Measurements from ENCODE around the gene ZBED6.
"Not testable (repeated sequence)": the region's sequence is repeated elsewhere in the genome, so short reads cannot be mapped to it uniquely, and the experiment has no call there.

Gene ZBED6

DNA sequence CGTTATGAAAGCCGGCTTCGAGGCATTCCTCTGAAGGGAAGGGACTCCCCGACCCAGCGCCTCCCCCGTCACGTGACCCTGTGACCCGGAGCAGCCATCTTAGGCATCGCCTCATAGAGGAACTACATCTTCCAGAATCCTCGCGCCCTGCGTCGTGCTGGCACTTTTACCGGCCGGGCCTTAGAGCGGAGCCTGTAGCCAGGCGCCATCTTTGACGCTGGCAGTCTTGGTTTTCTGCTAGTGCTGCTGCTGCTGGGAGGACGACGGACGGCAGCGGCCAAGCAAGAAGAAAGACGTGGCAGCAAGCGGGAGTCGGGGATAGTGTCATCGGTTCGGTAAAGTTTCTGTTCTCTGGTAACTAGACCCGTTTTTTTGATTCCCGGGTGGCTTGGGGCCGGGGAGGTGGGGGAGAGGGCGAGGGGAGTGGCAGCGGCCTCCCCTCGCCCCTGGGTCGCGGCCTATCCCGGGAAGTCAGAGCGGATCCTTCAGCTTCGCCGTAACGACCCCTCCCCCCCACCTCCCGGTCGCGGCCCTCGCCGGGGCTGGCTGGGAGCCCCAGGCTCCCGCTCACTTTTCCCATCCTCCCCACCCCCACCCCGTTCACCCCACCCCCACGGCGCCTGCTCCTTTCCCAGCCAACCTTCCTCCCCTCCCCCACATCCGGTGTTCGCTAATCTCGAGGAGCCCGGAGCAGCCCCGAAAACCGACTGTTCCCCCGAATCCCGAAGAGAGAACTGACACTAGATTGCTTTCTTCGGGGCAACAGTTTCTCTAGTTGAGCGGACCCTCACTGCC, at the start of gene ZBED6, which contains the start of gene ZC3H11A:
Gene ZBED6, plus strand, starts transcription at position 183 of the 795 bp plus-strand sequence. CDS start 1,900 bp downstream, outside the sequence.
Gene ZC3H11A, plus strand, starts transcription at position 183 of the 795 bp plus-strand sequence. CDS start 21,448 bp downstream, outside the sequence.
- peak; percentile 98 for DNase-seq (ENCODE audit: low spot score)

DNA sequence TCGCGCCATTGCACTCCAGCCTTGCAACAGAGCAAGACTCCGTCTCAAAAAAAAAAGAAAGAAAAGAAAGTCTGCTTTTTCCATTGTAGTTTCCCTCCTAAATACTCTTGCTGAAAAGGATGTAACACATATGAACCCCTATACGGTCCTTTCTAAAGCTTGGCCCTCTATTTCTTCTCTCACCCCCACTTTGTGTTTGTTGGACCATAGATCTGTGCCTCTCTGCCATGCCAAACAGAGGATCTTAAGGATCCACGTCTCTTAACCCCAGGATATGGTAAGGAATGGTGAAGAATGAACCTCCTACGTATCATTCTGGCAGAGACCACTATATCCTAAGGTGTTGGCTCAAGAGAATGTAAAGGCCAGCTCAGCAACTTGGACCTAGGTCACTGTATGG, 49.1 kb upstream of the ZBED6 start:
- no peak for DNase-seq (ENCODE audit: low spot score)

DNA sequence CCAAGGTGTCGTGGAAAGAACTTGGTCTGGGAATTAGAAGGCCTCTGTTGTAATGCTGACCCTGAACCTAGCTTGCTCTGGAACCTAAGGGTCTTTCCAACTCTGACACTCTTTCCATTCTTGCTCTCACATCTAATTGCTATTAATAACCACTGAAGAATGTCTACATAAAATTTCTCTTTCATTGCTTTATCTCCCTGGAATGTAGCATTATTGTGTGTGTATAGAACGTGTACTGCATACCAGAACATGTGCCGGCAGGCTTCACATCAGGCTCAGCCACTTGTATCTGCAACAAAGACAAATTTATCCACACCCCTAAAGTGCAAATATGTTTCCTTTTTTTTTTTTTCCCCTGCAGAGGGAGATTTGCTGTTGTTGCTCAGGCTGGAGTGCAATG, 44.4 kb upstream of the ZBED6 start:
- DNase-seq (ENCODE audit: low spot score), result no peak

- not testable (repeated sequence) for DNase-seq (ENCODE audit: low spot score)
Observed at GRCh38 chr1:203751618-203752361, 43.6 kb upstream of the ZBED6 start.

DNA sequence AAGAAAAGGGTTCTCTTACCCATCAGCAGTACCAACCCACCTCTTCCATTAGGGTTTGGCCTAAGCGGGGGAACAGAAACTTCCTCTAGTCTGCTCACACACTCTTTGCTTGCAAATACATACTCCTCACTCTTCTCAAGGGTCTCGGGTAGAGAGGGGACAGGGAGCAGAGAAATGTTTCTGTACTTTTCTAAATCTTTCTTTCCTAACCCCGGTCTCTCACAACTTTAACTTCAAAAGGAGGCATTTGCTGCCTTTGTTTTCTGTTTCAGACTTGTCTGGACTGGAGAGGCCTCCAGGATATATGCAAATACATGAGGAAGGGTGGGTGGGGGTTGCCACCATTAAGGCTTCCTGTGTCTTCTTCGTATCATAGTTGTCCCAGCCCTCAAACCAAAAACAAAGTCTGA, 41.0 kb upstream of the ZBED6 start:
- peak; percentile 39 for DNase-seq (ENCODE audit: low spot score)

DNA sequence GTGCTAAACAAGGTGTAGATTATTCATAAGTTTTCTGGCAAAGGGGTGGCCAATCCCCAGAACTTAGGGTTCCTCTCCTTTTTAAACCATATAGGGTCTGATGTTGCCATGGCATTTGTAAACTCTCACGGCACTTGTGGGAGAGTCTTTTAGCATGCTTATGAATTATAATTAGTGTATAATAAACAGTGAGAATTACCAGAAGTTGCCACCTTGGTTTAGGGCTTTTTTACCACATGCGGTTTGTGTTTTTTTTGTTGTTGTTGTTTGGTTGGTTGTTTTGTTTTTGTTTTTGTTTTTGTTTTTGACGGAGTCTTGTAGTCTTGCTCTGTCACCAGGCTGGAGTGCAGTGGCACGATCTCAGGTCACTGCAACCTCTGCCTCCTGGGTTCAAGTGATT, 39.4 kb upstream of the ZBED6 start:
- no peak for DNase-seq (ENCODE audit: low spot score)

DNA sequence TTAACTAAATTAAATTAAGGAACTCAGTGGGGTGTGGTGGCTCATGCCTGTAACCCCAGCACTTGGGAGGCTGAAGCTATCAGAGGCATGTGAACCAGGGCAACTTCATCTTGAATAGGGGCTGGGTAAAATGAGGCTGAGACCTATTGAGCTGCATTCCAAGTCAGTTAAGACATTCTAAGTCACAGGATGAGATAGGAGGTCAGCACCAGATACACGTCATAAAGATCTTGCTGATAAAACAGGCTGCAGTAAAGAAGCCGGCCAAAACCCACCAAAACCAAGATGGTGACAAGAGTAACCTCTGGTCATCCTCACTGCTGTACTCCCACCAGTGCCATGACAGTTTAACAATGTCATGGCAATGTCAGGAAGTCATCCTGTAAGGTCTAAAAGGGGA, 36.7 kb upstream of the ZBED6 start:
- not testable (repeated sequence) for DNase-seq (ENCODE audit: low spot score)

GRCh38 chr1:203760506-203760905, 34.9 kb upstream of the ZBED6 start:
- no peak for DNase-seq (ENCODE audit: low spot score)

GRCh38 chr1:203761958-203762357, 33.5 kb upstream of the ZBED6 start:
- not testable (repeated sequence) for DNase-seq (ENCODE audit: low spot score)

DNA sequence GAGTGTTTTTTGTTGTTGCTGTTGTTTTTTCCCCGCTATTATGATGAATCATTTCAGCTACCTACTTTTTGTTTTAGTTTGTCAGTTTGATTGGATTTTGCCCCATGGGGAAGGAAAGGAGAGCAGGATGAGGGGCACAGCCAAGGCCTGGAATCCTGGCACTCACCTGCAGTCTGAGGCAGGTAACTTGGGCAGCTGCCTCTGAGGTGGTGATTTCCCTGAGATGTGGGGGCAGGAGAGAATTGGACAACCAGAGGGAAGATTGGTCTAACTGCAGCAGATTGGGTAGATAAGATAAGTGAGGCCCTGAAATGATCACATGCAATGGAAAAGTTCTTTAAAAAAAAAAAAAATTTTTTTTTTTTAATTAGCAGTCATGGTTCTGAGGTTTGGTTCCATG, 31.9 kb upstream of the ZBED6 start:
- DNase-seq (ENCODE audit: low spot score), result no peak

GRCh38 chr1:203764105-203765028, 31.1 kb upstream of the ZBED6 start:
- DNase-seq (ENCODE audit: low spot score), result no peak

GRCh38 chr1:203765029-203765837, 30.2 kb upstream of the ZBED6 start, which contains the start of gene LAX1:
Gene LAX1, plus strand, starts transcription at chr1:203765183. Its CDS starts 383 bp downstream, at chr1:203765566.
- DNase-seq (ENCODE audit: low spot score), result peak; percentile 86

- DNase-seq (ENCODE audit: low spot score), result no peak
Observed at GRCh38 chr1:203768256-203768655, 27.2 kb upstream of the ZBED6 start.

- no peak for DNase-seq (ENCODE audit: low spot score)
Observed at GRCh38 chr1:203769505-203770343, 25.7 kb upstream of the ZBED6 start.

- no peak for DNase-seq (ENCODE audit: low spot score)
Observed at GRCh38 chr1:203771901-203772301, 23.5 kb upstream of the ZBED6 start.

- DNase-seq (ENCODE audit: low spot score), result no peak
Observed at GRCh38 chr1:203772836-203773235, 22.6 kb upstream of the ZBED6 start.

DNA sequence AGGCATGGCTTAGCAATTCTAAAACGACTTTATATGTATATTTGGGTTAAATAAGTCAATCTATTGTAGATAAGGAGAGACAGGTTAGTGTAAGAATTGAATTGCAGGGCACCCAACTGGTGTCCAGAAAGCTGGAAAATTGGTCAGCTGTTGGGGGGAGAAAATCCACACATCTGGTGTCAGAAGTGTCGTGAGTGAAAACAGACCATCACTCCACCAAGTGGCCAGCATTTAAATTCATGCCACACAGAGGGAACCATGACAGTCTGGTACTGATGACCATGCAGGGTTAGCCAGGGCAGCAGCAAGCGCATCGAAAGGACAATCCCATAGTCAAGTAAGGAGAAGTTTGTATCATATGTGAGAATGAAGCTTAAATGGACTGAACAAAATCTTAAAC, 18.8 kb upstream of the ZBED6 start:
- DNase-seq (ENCODE audit: low spot score), result no peak

DNA sequence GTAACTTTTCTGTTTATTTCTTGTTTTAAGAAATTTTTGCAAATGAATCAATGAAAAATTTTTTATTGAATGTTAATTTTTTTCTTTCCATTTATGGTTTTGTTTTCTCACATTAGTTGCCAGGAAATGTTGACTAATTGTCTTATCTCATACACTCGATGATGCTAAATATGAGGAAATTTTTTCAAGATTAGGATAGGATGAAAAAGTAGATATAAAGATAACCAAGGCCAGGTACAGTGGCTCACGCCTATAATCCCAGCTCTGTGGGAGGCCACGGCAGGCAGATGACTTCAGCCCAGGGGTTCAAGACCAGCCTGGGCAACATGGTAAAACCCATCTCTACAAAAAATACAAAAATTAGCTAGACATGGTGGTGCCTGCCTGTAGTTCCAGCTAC, 17.8 kb upstream of the ZBED6 start:
- no peak for DNase-seq (ENCODE audit: low spot score)

DNA sequence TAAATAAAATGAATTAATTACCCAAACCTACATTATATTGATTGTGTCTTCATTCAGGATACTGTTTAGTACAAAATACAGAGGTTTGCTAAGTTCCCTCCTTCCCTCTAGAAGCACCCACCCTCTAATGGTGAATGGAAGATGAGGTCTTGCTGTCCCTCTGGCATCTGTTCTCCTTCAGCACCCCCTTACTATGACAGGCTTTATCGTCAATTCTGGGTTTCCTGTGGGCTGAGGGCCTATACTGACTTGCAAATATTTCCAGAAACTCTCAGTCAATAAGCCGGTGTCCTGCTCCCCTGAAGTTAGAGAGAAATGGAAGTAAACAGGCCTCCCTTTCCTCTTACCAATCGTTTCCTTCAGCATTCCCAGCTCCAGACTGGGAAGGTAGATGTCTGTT, 17.3 kb upstream of the ZBED6 start:
- no peak for DNase-seq (ENCODE audit: low spot score)

DNA sequence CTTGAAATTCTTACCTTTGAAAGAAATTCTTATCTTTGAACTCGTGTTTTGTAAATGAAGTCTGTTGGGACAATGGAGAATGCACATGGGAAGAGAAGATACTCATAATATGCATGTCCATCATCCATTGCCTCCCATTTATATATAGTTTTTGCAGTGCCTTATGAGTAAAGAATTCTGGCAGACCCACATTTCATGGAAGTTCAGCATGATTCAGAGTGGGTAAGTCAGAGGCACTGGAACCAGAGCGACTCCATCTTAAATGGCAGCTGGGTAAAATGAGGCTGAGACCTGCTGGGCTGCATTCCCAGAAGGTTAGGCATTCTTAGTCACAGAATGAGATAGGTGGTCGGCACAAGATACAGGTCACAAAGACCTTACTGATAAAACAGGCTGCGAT, 16.6 kb upstream of the ZBED6 start:
- DNase-seq (ENCODE audit: low spot score), result no peak
